ENCODE measurements around the gene MLKL.
A peak's percentile ranks its signal among the peaks of the same experiment; 100 is the strongest.

Gene MLKL

GRCh38 chr16:74700438-74701225 is at the start of gene MLKL:
Gene MLKL, minus strand, starts transcription at chr16:74700862. Its CDS starts 5,105 bp downstream, at chr16:74695757.
- intact Hi-C loops (cut with DNase I): no loop called here
- peak in 12 of 42 donors; percentile 26 to 65 (median 36) for DNase-seq

- intact Hi-C loops (cut with DNase I): loop anchor here (2.0 kb wide), 2 partner anchors 25 kb away; partner anchors contain the start of gene FA2H
- peak in 4 of 42 donors; percentile 28 to 43 (median 35) for DNase-seq
Observed at GRCh38 chr16:74749291-74750055, 48.8 kb upstream of the MLKL start.

- intact Hi-C loops (cut with DNase I): loop anchor here (2.0 kb wide), 2 partner anchors 24 to 26 kb away; partner anchors contain the start of gene FA2H
- peak; percentile 67 to 93 (median 83) for DNase-seq
Observed at GRCh38 chr16:74748616-74749026, 48.0 kb upstream of the MLKL start.

- intact Hi-C loops (cut with DNase I): loop anchor here (2.0 kb wide), 2 partner anchors 23 to 27 kb away; partner anchors contain the start of gene FA2H
- peak; percentile 28 to 92 (median 73) for DNase-seq
Observed at GRCh38 chr16:74747716-74748615, 47.3 kb upstream of the MLKL start.

GRCh38 chr16:74745926-74746325 is 45.3 kb upstream of the MLKL start:
- DNase-seq: no peak
- intact Hi-C loops (cut with DNase I): no loop called here

- no peak for DNase-seq
- intact Hi-C loops (cut with DNase I): no loop called here
Observed at GRCh38 chr16:74745109-74745615, 44.5 kb upstream of the MLKL start.

- DNase-seq: peak in 1 of 42 donors; percentile 15
- intact Hi-C loops (cut with DNase I): no loop called here
Observed at GRCh38 chr16:74744566-74744965, 43.9 kb upstream of the MLKL start.

- DNase-seq: peak in 1 of 42 donors; percentile 17
- intact Hi-C loops (cut with DNase I): no loop called here
Observed at GRCh38 chr16:74743668-74744299, 43.1 kb upstream of the MLKL start.

GRCh38 chr16:74743045-74743667 is 42.5 kb upstream of the MLKL start:
- intact Hi-C loops (cut with DNase I): no loop called here
- DNase-seq: peak in 1 of 42 donors; percentile 27

GRCh38 chr16:74742051-74742481 is 41.4 kb upstream of the MLKL start:
- DNase-seq: peak in 1 of 42 donors; percentile 17
- intact Hi-C loops (cut with DNase I): no loop called here

- DNase-seq: peak; percentile 63 to 93 (median 83)
- intact Hi-C loops (cut with DNase I): no loop called here
Observed at GRCh38 chr16:74740795-74741304, 40.2 kb upstream of the MLKL start.

- intact Hi-C loops (cut with DNase I): no loop called here
- DNase-seq: no peak
Observed at GRCh38 chr16:74739275-74739674, 38.6 kb upstream of the MLKL start.

GRCh38 chr16:74738816-74739215 is 38.2 kb upstream of the MLKL start:
- intact Hi-C loops (cut with DNase I): no loop called here
- DNase-seq: no peak

- no peak for DNase-seq
- intact Hi-C loops (cut with DNase I): no loop called here
Observed at GRCh38 chr16:74738113-74738541, 37.5 kb upstream of the MLKL start.

- intact Hi-C loops (cut with DNase I): no loop called here
Observed at GRCh38 chr16:74737521-74737920, 36.9 kb upstream of the MLKL start.

GRCh38 chr16:74736531-74737157 is 36.0 kb upstream of the MLKL start:
- DNase-seq: no peak
- intact Hi-C loops (cut with DNase I): no loop called here

More at GRCh38 chr16:74737521-74737920, 36.9 kb upstream of the MLKL start:
- DNase-seq: no peak

GRCh38 chr16:74735554-74735953 is 34.9 kb upstream of the MLKL start:
- intact Hi-C loops (cut with DNase I): no loop called here
- no peak for DNase-seq
